ENCODE results near the gene MORN2. TPM values are rescaled to one million over a fixed set of nuclear protein-coding genes. Genes with fewer than 3 reads are reported as not detected.
A peak's percentile ranks its signal among the peaks of the same experiment; 100 is the strongest.

The MORN2 gene
- total RNA-seq, 4 donors from 2014 or later, result 6.1 to 14.9 (median 10.6) TPM

- TF ChIP-seq, protein P1, sequence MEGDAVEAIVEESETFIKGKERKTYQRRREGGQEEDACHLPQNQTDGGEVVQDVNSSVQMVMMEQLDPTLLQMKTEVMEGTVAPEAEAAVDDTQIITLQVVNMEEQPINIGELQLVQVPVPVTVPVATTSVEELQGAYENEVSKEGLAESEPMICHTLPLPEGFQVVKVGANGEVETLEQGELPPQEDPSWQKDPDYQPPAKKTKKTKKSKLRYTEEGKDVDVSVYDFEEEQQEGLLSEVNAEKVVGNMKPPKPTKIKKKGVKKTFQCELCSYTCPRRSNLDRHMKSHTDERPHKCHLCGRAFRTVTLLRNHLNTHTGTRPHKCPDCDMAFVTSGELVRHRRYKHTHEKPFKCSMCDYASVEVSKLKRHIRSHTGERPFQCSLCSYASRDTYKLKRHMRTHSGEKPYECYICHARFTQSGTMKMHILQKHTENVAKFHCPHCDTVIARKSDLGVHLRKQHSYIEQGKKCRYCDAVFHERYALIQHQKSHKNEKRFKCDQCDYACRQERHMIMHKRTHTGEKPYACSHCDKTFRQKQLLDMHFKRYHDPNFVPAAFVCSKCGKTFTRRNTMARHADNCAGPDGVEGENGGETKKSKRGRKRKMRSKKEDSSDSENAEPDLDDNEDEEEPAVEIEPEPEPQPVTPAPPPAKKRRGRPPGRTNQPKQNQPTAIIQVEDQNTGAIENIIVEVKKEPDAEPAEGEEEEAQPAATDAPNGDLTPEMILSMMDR (IDR thresholded peaks at IDR 0.05), result no peak
- no peak for TF ChIP-seq POLR2A (IDR thresholded peaks at IDR 0.05)
- H3K27me3 ChIP-seq, result no peaks in the 10 kb centered on the region
- intact Hi-C loops (cut with DNase I), result no loop called here
Measured at GRCh38 chr2:38875227-38875575, 575 bp upstream of the MORN2 start.

DNA sequence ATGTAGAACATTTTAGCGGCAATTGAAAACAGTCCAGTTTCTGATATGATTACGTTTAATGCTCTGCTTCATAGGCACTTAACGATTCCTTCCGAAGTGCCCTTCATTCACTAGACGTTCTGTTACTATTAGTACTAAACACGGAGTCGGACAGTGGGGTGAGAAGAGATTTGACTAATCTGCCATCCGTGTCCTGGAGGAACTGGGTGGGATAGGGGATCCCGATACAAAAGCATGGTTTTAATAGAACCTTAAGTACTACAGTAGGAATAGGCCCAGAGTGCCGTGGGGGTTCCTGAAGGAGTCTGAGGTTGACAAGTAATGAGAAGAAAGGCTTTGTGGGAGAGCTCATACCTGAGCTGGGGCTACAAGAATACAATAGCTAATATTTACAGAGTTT lies 631 bp downstream of the MORN2 start:
- TF ChIP-seq, protein P1 (IDR thresholded peaks at IDR 0.05), result no peak
- no peak for TF ChIP-seq POLR2A (IDR thresholded peaks at IDR 0.05)
- H3K27ac ChIP-seq, result peak overlapping the region in 3 of 4 donors; percentile 72 to 84 (median 82)
- no peaks in the 10 kb centered on the region for H3K9me3 ChIP-seq
- H3K4me1 ChIP-seq, result peaks cover 8 to 20% (median 12%) of the 10 kb centered on the region in 3 donors
- H3K36me3 ChIP-seq, result peaks cover 0 to 3% (median 0%) of the 10 kb centered on the region in 3 donors
- no peaks in the 10 kb centered on the region for H3K27me3 ChIP-seq
- H3K4me3 ChIP-seq, result peak overlapping the region; percentile 83 to 91 (median 88)
- 21 to 31% methylated on average over 10 of the region's 10 CpGs for WGBS, 2 donors
- intact Hi-C loops (cut with DNase I), result no loop called here
- DNase-seq, result no peak

More at GRCh38 chr2:38875227-38875575, 575 bp upstream of the MORN2 start:
- Histone ChIP-seq H3K9me3 (no peaks in the 10 kb centered on the region), H3K27ac (peak overlapping the region; percentile 72 to 84 (median 81)), H3K4me1 (peaks cover 8 to 20% (median 12%) of the 10 kb centered on the region in 3 donors), H3K4me3 (peak overlapping the region; percentile 83 to 91 (median 88)), H3K36me3 (no peaks in the 10 kb centered on the region)
- 0 to 2% methylated on average over 6 to 7 of the region's 10 CpGs for WGBS, 2 donors
- DNase-seq, result no peak

DNA sequence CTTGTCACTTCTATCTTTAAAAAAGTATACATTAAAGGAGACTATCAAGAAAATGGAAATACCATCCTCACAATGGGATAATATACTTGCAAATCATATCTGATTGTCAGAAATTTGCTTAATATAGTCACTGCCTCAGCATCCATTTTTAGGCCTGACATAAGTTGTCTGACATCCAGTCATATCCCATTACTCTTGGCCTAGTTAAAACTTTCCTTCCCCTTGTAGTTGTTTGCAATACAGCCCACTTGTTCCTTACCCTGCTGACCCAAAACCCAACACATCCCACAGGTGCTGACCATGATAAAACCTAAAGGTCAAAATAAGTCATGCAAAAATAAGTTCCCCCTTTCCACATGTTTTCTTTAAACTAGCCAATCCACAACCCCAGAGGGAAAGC lies 10.3 kb downstream of the MORN2 start:
- no peak overlapping the region for H3K4me3 ChIP-seq
- TF ChIP-seq POLR2A (IDR thresholded peaks at IDR 0.05), result no peak
- TF ChIP-seq, protein P1 (IDR thresholded peaks at IDR 0.05), result no peak
- intact Hi-C loops (cut with DNase I), result no loop called here
- H3K36me3 ChIP-seq, result peaks cover 0 to 24% (median 0%) of the 10 kb centered on the region in 3 donors
- no peaks in the 10 kb centered on the region for H3K27me3 ChIP-seq
- H3K9me3 ChIP-seq, result no peaks in the 10 kb centered on the region
- H3K27ac ChIP-seq, result no peak overlapping the region
- H3K4me1 ChIP-seq, result no peaks in the 10 kb centered on the region
- DNase-seq, result no peak

- H3K4me1 ChIP-seq, result no peaks in the 10 kb centered on the region
- no peaks in the 10 kb centered on the region for H3K9me3 ChIP-seq
- DNase-seq, result no peak
- no peaks in the 10 kb centered on the region for H3K27me3 ChIP-seq
- H3K27ac ChIP-seq, result no peak overlapping the region
- no peak for TF ChIP-seq POLR2A (IDR thresholded peaks at IDR 0.05)
- TF ChIP-seq, protein P1 (IDR thresholded peaks at IDR 0.05), result no peak
- intact Hi-C loops (cut with DNase I), result no loop called here
- H3K36me3 ChIP-seq, result peaks cover 0 to 15% (median 0%) of the 10 kb centered on the region in 3 donors
- H3K4me3 ChIP-seq, result no peak overlapping the region
- WGBS, 2 donors, result 80 to 92% methylated on average over 4 of the region's 4 CpGs
Measured at GRCh38 chr2:38887347-38887746, 11.6 kb downstream of the MORN2 start.

- H3K27ac ChIP-seq, result no peak overlapping the region
- TF ChIP-seq, protein P1 (IDR thresholded peaks at IDR 0.05), result no peak
- no peak for TF ChIP-seq POLR2A (IDR thresholded peaks at IDR 0.05)
- DNase-seq, result no peak
- WGBS, 2 donors, result 79 to 100% methylated on average over 1 of the region's 1 CpG
- H3K9me3 ChIP-seq, result no peaks in the 10 kb centered on the region
- H3K4me3 ChIP-seq, result no peak overlapping the region
- intact Hi-C loops (cut with DNase I), result no loop called here
- H3K4me1 ChIP-seq, result no peaks in the 10 kb centered on the region
- H3K36me3 ChIP-seq, result peaks cover 0 to 9% (median 0%) of the 10 kb centered on the region in 3 donors
- no peaks in the 10 kb centered on the region for H3K27me3 ChIP-seq
Measured at GRCh38 chr2:38887902-38888554, 12.3 kb downstream of the MORN2 start.

All from esophagus squamous epithelium (tissue), 5 donors.